Common myeloid progenitor, CD34-positive (primary cell): ENCODE results near the gene ARIH1.

Source experiments
- CTCF ChIA-PET: fragments of 350-600 bp; sonication (Branson Sonifier 250); formaldehyde crosslinking; loops from one replicate; lab custom pipeline; 2021; ENCODE audit warnings: antibody characterized with exemption; lab: Charles Lee
- POLR2A ChIA-PET: fragments of 350-600 bp; sonication (Branson Sonifier 250); formaldehyde crosslinking; loops from one replicate; lab custom pipeline; 2021; ENCODE audit warnings: antibody characterized with exemption; lab: Charles Lee
- DNase-seq, 3 donors: peaks; one replicate each; pipeline versions ENCODE4 v3.0.0 to v3.0.0-alpha.2; 2013
- H3K27ac ChIP-seq, 2 experiments: 1 replicate in 1 of 2; 2 replicates in 1 of 2; pipeline ENCODE4 v1.7.0; 2013; ENCODE audit warnings: inconsistent platforms in 2 of 2, low read length in 2 of 2, mild to moderate bottlenecking in 2 of 2, low read depth in 1 of 2, moderate library complexity in 1 of 2; ENCODE audit not compliant: severe bottlenecking in 2 of 2, insufficient read depth in 1 of 2, poor library complexity in 1 of 2
- H3K27me3 ChIP-seq, 5 experiments: replicated peaks in 2 of 5; 1 replicate in 3 of 5; 2 replicates in 2 of 5; pipeline versions ENCODE4 v1.6.1 to v1.7.0; 2013; ENCODE audit warnings: low read length in 4 of 5, mild to moderate bottlenecking in 2 of 5, moderate library complexity in 2 of 5, inconsistent platforms in 1 of 5; ENCODE audit not compliant: insufficient read depth in 5 of 5, control insufficient read depth in 4 of 5
- H3K36me3 ChIP-seq, 4 experiments: 1 replicate in 2 of 4; 2 replicates in 2 of 4; pipeline versions ENCODE4 v1.6.1 to v1.7.0; 2013; ENCODE audit warnings: low read length in 3 of 4, control low read depth in 1 of 4, mild to moderate bottlenecking in 1 of 4; ENCODE audit not compliant: control insufficient read depth in 4 of 4, insufficient read depth in 4 of 4
- H3K4me1 ChIP-seq, 4 experiments: 1 replicate in 3 of 4; 2 replicates in 1 of 4; pipeline versions ENCODE4 v1.6.1 to v1.7.1; 2013; ENCODE audit warnings: low read length in 3 of 4, mild to moderate bottlenecking in 3 of 4, control low read depth in 1 of 4, inconsistent platforms in 1 of 4, moderate library complexity in 1 of 4; ENCODE audit not compliant: control insufficient read depth in 4 of 4, insufficient read depth in 4 of 4; ENCODE audit errors: control extremely low read depth in 1 of 4
- H3K4me3 ChIP-seq, 7 experiments: 1 replicate in 4 of 7; 2 replicates in 3 of 7; pipeline versions ENCODE4 v1.5.1 to v1.7.0; 2013; ENCODE audit warnings: mild to moderate bottlenecking in 7 of 7, low read length in 6 of 7, moderate library complexity in 6 of 7, inconsistent platforms in 2 of 7, low read depth in 2 of 7, control low read depth in 1 of 7; ENCODE audit not compliant: insufficient read depth in 4 of 7, control insufficient read depth in 1 of 7; ENCODE audit errors: extremely low read depth in 1 of 7
- H3K9me3 ChIP-seq, 5 experiments: 1 replicate in 4 of 5; 2 replicates in 1 of 5; pipeline versions ENCODE4 v1.6.1 to v1.7.1; 2013; ENCODE audit warnings: low read length in 4 of 5, mild to moderate bottlenecking in 2 of 5, inconsistent platforms in 1 of 5, low read depth in 1 of 5, moderate library complexity in 1 of 5; ENCODE audit not compliant: control insufficient read depth in 4 of 5, insufficient read depth in 2 of 5; ENCODE audit errors: control extremely low read depth in 1 of 5
- WGBS: methylation state at CpG from one replicate; pipeline ENCODE4 v1.1.5; 2013; ENCODE audit not compliant: insufficient coverage; 5-methylcytosine and 5-hydroxymethylcytosine counted together

The ARIH1 gene

DNA sequence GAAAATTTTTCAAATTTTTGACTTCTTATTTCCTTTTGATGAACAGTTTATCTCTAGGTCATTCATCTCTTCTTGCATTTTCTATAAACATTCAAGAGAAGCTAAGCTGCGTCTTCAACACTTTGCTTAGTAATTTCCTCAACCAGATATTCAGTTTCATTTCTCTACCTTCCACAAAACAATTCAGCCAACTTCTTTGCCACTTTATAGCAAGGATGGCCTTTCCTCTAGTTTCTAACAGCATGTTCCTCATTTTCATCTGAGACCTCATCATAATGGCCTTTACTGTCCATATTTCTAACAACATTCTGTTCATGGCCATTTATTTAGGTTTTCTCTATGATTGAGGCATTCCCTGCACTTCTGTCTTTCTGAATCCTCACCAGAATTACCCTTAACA, 90.0 kb downstream of the ARIH1 start:
- Histone ChIP-seq H3K36me3 (peaks cover 18 to 50% (median 32%) of the 10 kb centered on the region in 4 experiments), H3K27me3 (no peaks in the 10 kb centered on the region), H3K4me3 (no peak overlapping the region), H3K9me3 (no peaks in the 10 kb centered on the region), H3K27ac (no peak overlapping the region), H3K4me1 (peaks cover 0 to 11% (median 2%) of the 10 kb centered on the region in 4 experiments)
- 100% methylated on average over 1 of the region's 1 CpG for WGBS
- POLR2A ChIA-PET: no interaction called here
- CTCF ChIA-PET: no interaction called here
- no peak for DNase-seq

DNA sequence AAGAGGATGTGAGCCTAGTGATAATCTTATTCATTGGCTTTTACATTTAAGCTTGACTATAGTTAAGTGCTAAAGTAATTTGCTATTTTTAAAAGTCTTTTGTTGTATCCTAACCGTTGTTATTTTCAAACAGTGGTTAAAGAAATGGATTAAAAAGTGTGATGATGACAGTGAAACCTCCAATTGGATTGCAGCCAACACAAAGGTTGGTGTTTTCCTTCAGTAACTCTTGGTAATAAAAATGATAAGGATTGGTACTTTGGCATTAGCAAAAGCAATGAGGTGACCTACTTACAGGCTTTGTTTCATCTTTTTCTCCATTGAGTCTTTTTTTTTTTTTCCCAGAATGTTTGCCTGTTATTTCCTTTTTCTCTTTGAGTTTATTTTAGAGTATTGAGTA, 92.8 kb downstream of the ARIH1 start:
- ChIA-PET CTCF (interaction anchor here (0.6 to 2.1 kb wide), 3 partner anchors 15 to 72 kb away, joined by 3 to 10 read pairs (median 5); no protein-coding TSS in a partner anchor), POLR2A (no interaction called here)
- Histone ChIP-seq H3K9me3 (no peaks in the 10 kb centered on the region), H3K36me3 (peaks cover 20 to 65% (median 44%) of the 10 kb centered on the region in 4 experiments), H3K4me3 (no peak overlapping the region), H3K27me3 (no peaks in the 10 kb centered on the region), H3K4me1 (peaks cover 0 to 10% (median 2%) of the 10 kb centered on the region in 4 experiments), H3K27ac (no peak overlapping the region)
- 100% methylated on average over 1 of the region's 1 CpG for WGBS
- no peak for DNase-seq

DNA sequence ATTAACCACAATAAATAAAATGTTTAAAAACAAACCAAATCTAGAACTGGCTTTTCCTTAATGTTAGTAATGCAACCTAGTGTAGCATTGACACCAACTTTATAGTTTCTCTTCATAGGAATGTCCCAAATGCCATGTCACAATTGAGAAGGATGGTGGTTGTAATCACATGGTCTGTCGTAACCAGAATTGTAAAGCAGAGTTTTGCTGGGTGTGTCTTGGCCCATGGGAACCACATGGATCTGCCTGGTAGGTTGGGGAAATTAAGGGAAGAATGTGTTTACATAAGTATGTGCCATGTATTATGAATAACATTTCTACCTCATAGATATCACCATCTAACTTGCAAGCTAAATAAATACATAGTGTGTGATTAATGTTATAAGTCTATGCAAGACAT, 95.9 kb downstream of the ARIH1 start:
- Histone ChIP-seq H3K4me1 (no peaks in the 10 kb centered on the region), H3K9me3 (no peaks in the 10 kb centered on the region), H3K27me3 (no peaks in the 10 kb centered on the region), H3K36me3 (peaks cover 15 to 68% (median 40%) of the 10 kb centered on the region in 4 experiments), H3K27ac (no peak overlapping the region), H3K4me3 (no peak overlapping the region)
- DNase-seq: no peak
- POLR2A ChIA-PET: no interaction called here
- WGBS: no CpG with 5 or more reads among the region's 1 CpG
- CTCF ChIA-PET: no interaction called here

DNA sequence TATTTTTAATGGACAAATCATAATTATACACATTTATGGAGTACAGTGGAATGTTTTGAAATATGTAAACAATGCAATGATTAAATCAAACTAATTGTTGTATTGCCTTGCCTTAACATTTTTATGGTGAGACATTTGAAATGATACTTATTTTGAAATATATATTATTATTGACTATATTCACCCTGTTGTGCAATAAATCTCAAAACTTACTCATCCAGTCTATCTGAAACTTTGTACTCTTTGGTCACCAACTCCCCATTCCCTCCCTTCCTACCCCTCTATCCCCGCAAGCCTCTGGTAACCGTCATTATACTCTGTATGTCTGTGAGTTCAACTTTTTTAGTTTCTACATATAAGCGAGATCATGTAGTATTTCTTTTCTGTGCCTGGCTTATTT, 105.7 kb downstream of the ARIH1 start:
- 100% methylated on average over 1 of the region's 3 CpGs for WGBS
- Histone ChIP-seq H3K27me3 (no peaks in the 10 kb centered on the region), H3K9me3 (peaks cover 0 to 15% (median 2%) of the 10 kb centered on the region in 5 experiments), H3K36me3 (peaks cover 27 to 86% (median 51%) of the 10 kb centered on the region in 4 experiments), H3K27ac (no peak overlapping the region), H3K4me1 (no peaks in the 10 kb centered on the region), H3K4me3 (no peak overlapping the region)
- no peak for DNase-seq
- CTCF ChIA-PET: no interaction called here
- POLR2A ChIA-PET: no interaction called here

DNA sequence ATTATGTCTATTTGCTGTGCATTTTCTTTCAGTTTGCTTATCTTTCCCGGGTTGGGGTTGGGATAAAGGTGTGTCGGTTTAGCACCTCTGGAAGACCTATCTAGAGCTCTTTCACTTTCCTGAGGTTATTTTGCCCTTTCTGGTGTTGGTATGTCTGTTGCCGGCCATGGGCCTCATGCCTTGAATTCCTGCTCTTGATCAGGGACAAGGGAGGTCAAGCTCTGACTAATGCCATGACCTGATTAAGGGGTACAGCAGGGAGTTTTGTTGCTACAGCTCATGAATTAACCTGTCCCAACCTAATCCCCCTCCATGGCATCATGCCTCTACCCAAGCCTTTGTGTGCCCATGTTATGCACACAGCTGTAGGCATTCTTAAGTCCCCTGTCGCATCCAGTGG, 109.9 kb downstream of the ARIH1 start:
- WGBS: 93% methylated on average over 4 of the region's 4 CpGs
- H3K4me1 ChIP-seq: no peaks in the 10 kb centered on the region
- DNase-seq: no peak
- H3K4me3 ChIP-seq: no peak overlapping the region
- no peak overlapping the region for H3K27ac ChIP-seq
- peaks cover 22 to 61% (median 45%) of the 10 kb centered on the region in 4 experiments for H3K36me3 ChIP-seq
- CTCF ChIA-PET: interaction anchor here (1.1 kb wide), 1 partner anchor 16 kb away, joined by 3 read pairs; no protein-coding TSS in a partner anchor
- peaks cover 0 to 2% (median 0%) of the 10 kb centered on the region in 5 experiments for H3K9me3 ChIP-seq
- POLR2A ChIA-PET: no interaction called here
- no peaks in the 10 kb centered on the region for H3K27me3 ChIP-seq

DNA sequence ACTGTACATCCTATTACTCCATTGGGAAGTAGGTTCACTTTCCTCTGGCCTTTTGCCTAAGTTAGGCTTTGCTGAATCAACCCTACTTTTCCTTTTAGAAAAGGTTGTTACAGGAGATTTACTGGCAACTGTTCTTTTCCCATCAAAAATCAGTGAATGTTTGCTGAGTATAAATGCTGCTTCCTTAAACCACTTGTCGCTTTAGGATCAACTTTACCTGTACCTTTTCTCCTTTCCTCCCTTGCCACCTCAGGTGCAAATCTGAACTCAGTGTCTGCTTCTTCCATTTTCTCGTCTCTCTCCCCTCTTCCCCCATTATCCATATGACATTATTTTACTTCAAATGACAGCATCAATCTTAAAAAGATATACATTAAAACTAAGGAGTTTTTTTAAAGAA, 110.9 kb downstream of the ARIH1 start:
- POLR2A ChIA-PET: no interaction called here
- Histone ChIP-seq H3K4me3 (no peak overlapping the region), H3K27me3 (no peaks in the 10 kb centered on the region), H3K27ac (no peak overlapping the region), H3K9me3 (no peaks in the 10 kb centered on the region), H3K36me3 (peaks cover 22 to 54% (median 42%) of the 10 kb centered on the region in 4 experiments), H3K4me1 (no peaks in the 10 kb centered on the region)
- CTCF ChIA-PET: interaction anchor here (0.9 to 1.6 kb wide), 2 partner anchors 15 to 245 kb away, joined by 3 to 4 read pairs; no protein-coding TSS in a partner anchor
- no peak for DNase-seq
- 86% methylated on average over 1 of the region's 2 CpGs for WGBS

DNA sequence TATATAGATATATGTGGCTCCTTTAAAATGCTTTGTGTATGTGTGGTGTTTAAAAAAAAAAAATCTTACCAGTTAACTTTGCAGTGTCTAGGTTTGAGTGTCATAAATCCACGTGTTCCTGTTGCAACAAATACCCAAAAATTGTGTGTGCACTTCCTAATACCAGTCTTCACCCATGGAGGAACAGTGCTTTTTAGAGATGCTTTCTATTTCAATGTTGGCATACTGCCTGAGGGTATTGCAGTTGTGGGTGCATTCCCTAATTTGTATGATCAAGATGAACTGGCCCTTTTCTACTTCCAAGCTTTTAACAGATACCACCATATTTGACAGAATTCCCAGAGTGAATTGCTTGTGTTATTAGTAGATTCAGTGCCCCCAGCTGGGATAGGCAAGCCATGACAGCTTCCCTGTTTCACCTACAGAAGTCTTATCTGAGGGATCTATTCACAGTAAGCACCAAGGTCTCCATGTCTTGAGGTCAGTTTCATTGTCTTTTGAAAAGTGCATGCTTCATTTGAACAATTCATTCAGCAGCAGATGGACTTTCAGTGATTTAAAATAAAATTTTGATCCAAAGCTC, 111.4 kb downstream of the ARIH1 start:
- H3K4me1 ChIP-seq: no peaks in the 10 kb centered on the region
- WGBS: 100% methylated on average over 1 of the region's 1 CpG
- H3K27ac ChIP-seq: no peak overlapping the region
- POLR2A ChIA-PET: no interaction called here
- H3K36me3 ChIP-seq: peaks cover 18 to 48% (median 37%) of the 10 kb centered on the region in 4 experiments
- H3K9me3 ChIP-seq: no peaks in the 10 kb centered on the region
- CTCF ChIA-PET: interaction anchor here (0.6 to 1.6 kb wide), 3 partner anchors 15 to 291 kb away, joined by 3 to 4 read pairs (median 3); no protein-coding TSS in a partner anchor
- no peaks in the 10 kb centered on the region for H3K27me3 ChIP-seq
- no peak overlapping the region for H3K4me3 ChIP-seq
- no peak for DNase-seq
